ENCODE data around the gene TSHZ2.

DNA sequence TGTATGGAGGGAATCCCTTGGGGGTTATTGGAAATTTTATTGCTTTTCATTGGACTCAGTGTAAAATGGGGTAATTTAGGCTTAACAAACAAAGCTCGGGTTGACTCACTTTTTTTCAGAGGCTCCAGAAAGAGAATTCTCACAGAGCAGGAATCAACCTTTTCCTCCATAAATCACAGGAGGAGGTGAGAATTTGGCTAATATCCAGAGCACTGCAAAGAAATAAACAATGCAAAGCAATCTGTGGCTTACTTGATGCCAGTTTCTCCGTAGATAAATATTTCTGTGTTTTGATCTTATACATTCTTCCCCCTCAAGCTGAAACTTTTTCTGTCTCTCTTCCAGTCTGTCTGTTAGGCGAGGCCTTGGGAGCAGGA lies 176.6 kb downstream of the TSHZ2 start:
- TF ChIP-seq, protein P1, sequence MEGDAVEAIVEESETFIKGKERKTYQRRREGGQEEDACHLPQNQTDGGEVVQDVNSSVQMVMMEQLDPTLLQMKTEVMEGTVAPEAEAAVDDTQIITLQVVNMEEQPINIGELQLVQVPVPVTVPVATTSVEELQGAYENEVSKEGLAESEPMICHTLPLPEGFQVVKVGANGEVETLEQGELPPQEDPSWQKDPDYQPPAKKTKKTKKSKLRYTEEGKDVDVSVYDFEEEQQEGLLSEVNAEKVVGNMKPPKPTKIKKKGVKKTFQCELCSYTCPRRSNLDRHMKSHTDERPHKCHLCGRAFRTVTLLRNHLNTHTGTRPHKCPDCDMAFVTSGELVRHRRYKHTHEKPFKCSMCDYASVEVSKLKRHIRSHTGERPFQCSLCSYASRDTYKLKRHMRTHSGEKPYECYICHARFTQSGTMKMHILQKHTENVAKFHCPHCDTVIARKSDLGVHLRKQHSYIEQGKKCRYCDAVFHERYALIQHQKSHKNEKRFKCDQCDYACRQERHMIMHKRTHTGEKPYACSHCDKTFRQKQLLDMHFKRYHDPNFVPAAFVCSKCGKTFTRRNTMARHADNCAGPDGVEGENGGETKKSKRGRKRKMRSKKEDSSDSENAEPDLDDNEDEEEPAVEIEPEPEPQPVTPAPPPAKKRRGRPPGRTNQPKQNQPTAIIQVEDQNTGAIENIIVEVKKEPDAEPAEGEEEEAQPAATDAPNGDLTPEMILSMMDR (conservative IDR thresholded peaks at IDR 0.05), result no peak
- no peak for TF ChIP-seq ZFX (IDR thresholded peaks at IDR 0.05)

Measured in C4-2B (cell line).